ENCODE measurements around the gene ST8SIA5. TPM values are rescaled to one million over a fixed set of nuclear protein-coding genes. Genes with fewer than 3 reads are reported as not detected.
"Not testable (repeated sequence)": the region's sequence is repeated elsewhere in the genome, so short reads cannot be mapped to it uniquely, and the experiment has no call there.

ST8SIA5 gene
- total RNA-seq = under 1 TPM; 0.23 to 0.31 TPM
- polyA plus RNA-seq (ENCODE audit: insufficient read length in 6 of 6) = under 1 TPM; 0.09 to 0.43 (median 0.27) TPM
- long read RNA-seq, donor 1 = 0 reads
- long read RNA-seq, donor 2 = 0 reads
- long read RNA-seq, donor 3 = 0 reads
- long read RNA-seq, donor 4 = 0 reads
- long read RNA-seq, donor 5 = 0 reads
- long read RNA-seq, donor 6 = 0 reads
- long read RNA-seq, donor 7 = 0 reads
- long read RNA-seq, donor 8 = 0 reads
- long read RNA-seq, donor 9 = 0 reads
- long read RNA-seq, donor 10 = 0 reads
- long read RNA-seq, donor 11 = 0 reads
- long read RNA-seq, donor 12 = 0 reads

- Histone ChIP-seq H3K4me3 (peak within 1 kb of the TSS in 1 of 2 donors; percentile 16), H3K4me1 (peaks cover 13 to 23% of the 10 kb centered on the region in 2 donors), H3K27ac (no peak within 1 kb of the TSS), H3K36me3 (no peaks in the 10 kb centered on the region), H3K27me3 (peaks cover 50 to 78% of the 10 kb centered on the region in 2 donors), H3K9me3 (no peaks in the 10 kb centered on the region)
- intact Hi-C loops (cut with DNase I) = no loop called here
- ATAC-seq = no peak
- DNase-seq = peak in 1 of 4 donors; percentile 76
- no peak for TF ChIP-seq CTCF (IDR thresholded peaks at IDR 0.05)
These were observed at the start of gene ST8SIA5 for GRCh38 chr18:46756559-46757201. Gene ST8SIA5, minus strand, starts transcription at chr18:46757053. Its CDS starts 545 bp downstream, at chr18:46756508.

- H3K27ac ChIP-seq; H3K4me1 ChIP-seq; H3K27me3 ChIP-seq; H3K9me3 ChIP-seq; H3K4me3 ChIP-seq; intact Hi-C loops (cut with DNase I); H3K36me3 ChIP-seq; ATAC-seq; DNase-seq: not testable (repeated sequence)
These were observed 39.1 kb upstream of the ST8SIA5 start for GRCh38 chr18:46795945-46796344.

- Histone ChIP-seq H3K36me3 (no peaks in the 10 kb centered on the region), H3K4me1 (no peaks in the 10 kb centered on the region), H3K27me3 (no peaks in the 10 kb centered on the region), H3K27ac (no peak overlapping the region), H3K9me3 (peaks cover 0 to 3% of the 10 kb centered on the region in 2 donors), H3K4me3 (no peak overlapping the region)
- no peak for TF ChIP-seq CTCF (IDR thresholded peaks at IDR 0.05)
- intact Hi-C loops (cut with DNase I) = no loop called here
- no peak for DNase-seq
- ATAC-seq = no peak
These were observed 37.8 kb upstream of the ST8SIA5 start for GRCh38 chr18:46794607-46795006.

GRCh38 chr18:46793565-46793964 is 36.7 kb upstream of the ST8SIA5 start:
- ATAC-seq = no peak
- intact Hi-C loops (cut with DNase I) = no loop called here
- no peak for DNase-seq
- Histone ChIP-seq H3K9me3 (peaks cover 0 to 3% of the 10 kb centered on the region in 2 donors), H3K4me1 (no peaks in the 10 kb centered on the region), H3K27me3 (no peaks in the 10 kb centered on the region), H3K27ac (no peak overlapping the region), H3K4me3 (no peak overlapping the region), H3K36me3 (no peaks in the 10 kb centered on the region)
- TF ChIP-seq CTCF (IDR thresholded peaks at IDR 0.05) = no peak

GRCh38 chr18:46789088-46789487 is 32.2 kb upstream of the ST8SIA5 start:
- Histone ChIP-seq H3K4me3 (no peak overlapping the region), H3K4me1 (no peaks in the 10 kb centered on the region), H3K36me3 (no peaks in the 10 kb centered on the region), H3K27ac (no peak overlapping the region), H3K9me3 (peaks cover 0 to 14% of the 10 kb centered on the region in 2 donors), H3K27me3 (no peaks in the 10 kb centered on the region)
- TF ChIP-seq CTCF (IDR thresholded peaks at IDR 0.05) = no peak
- intact Hi-C loops (cut with DNase I) = no loop called here
- DNase-seq (no peak), ATAC-seq (no peak)
